Sciatic nerve (tissue), 2 donors: ENCODE measurements around the gene RPL3. TPM values are rescaled to one million over a fixed set of nuclear protein-coding genes. Genes with fewer than 3 reads are reported as not detected.

Source experiments
- ATAC-seq: fragments of 200-7000 bp; cut with Tn5 transposase; one replicate; pipeline ENCODE4 v1.9.1; 2020; ENCODE audit warnings: mild to moderate bottlenecking, moderate library complexity
- DNase-seq: peaks from one replicate; pipeline ENCODE4 v3.0.0-alpha.2; 2020; ENCODE audit warnings: low spot score
- intact Hi-C: fragments of 100-400 bp; cut with DNase I; formaldehyde crosslinking; loops from one replicate; pipeline ENCODE4 v1.14.2; 2022
- total RNA-seq: library from RNA; stranded (reverse); fragmentation: NEBNext Ultra II Directional; extraction: Animal tissue kit (Norgen Biotek cat#: 25700); gene quantifications from one replicate; pipeline ENCODE4 v1.2.1, GENCODE V29; 2021
- donor health status: DM: no; HTN: no; CAD: no.
- donor health status: DM: no; HTN: no; CAD: no.

RPL3 gene
- total RNA-seq, 1 donor from 2014 or later, result 1,341 TPM

- DNase-seq (no peak), ATAC-seq (no peak)
- intact Hi-C loops, result no loop called here
Observed at GRCh38 chr22:39291523-39291922, 27.9 kb downstream of the RPL3 start.

DNA sequence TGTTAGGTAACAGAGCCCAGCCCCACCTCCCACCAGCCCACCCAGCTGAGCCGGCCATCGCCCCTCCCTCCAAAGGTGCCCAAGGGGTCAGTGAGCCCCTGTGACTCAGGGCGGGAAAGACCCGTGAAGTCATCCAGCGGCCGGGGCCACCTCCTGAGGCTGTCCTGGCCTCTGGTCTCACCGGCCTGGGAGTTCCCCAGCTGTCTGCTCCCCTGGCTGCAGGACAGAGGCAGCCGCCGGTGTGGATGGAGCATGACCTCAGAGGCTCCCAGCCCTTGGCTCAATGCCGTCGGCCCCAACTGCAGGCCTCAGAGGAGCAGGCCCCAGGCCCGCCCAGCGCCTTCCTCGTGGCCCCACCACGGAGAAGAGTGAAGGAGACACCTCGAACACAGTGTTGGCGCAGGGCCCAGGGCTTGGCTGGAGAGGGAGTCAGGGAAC is 28.7 kb downstream of the RPL3 start:
- intact Hi-C loops, result no loop called here
- ATAC-seq (peak; percentile 76), DNase-seq (peak; percentile 86)

- intact Hi-C loops, result no loop called here
- no peak for ATAC-seq
Observed at GRCh38 chr22:39289975-39290720, 29.3 kb downstream of the RPL3 start.

DNA sequence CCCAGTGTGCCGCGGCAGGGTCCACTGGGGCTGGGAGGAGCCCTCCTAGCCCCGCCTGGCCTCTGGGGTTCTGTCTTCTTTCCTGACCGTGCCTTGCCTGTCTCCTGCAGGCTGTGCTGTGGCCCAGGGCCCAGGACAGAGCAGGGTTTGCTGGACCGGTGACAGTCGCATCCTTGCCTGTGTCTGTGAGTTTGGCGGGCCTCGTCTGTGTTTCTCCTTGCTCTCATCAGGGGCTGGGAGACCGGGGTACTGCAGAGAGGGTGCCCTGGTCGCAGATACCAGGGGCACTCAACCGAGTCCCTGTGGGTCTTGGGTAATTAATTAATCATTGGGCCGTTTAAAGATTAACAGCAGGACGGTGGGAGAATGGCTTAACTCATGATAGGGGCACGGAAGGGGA is 29.9 kb downstream of the RPL3 start:
- no peak for DNase-seq
- ATAC-seq, result no peak
- intact Hi-C loops, result no loop called here

More at GRCh38 chr22:39289975-39290720, 29.3 kb downstream of the RPL3 start:
- no peak for DNase-seq

- intact Hi-C loops, result no loop called here
- no peak for ATAC-seq
- DNase-seq, result no peak
Observed at GRCh38 chr22:39288135-39288898, 31.1 kb downstream of the RPL3 start.

GRCh38 chr22:39287076-39287725 is 32.2 kb downstream of the RPL3 start:
- ATAC-seq (no peak), DNase-seq (no peak)
- intact Hi-C loops, result no loop called here

- no peak for ATAC-seq
- intact Hi-C loops, result no loop called here
- DNase-seq, result no peak
Observed at GRCh38 chr22:39284983-39285382, 34.4 kb downstream of the RPL3 start.

DNA sequence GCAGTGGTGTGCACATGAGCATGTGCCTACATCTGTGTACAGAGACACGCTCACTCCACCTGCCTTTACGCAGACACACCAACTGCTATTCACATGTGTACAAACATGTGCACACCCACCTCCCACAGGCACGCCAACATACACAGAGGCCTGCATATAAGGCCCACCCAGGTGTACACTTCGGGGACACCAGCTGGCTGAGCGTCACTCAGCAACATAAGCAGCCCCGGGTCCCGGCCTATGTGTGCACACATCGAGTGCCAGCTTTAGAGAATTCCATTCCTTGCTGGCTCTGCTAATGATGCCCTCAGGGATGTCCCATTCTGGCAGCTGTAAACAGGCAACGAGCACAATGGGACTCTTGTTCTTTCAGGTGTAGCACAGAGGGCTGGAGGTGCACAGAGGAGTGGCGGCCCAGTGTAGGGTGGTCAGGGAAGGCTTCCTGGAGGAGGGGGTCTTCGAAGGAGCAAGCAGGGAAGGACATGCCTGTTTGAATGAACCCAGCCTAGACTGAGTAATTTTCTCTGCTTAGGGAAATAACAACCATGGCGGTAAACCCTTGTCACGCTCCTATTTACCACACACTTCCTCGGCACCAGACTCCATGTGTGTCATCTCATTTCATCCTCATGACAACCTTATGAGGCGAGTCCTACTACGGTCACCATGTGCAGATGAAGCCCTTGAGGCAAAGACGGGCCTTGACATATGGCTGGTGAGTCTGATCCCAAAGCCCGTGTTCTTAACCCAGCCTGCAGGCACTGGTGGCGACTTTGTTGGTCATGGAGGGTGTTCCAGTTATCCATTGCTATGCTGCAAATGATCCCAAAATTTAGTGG is 35.1 kb downstream of the RPL3 start:
- DNase-seq (no peak), ATAC-seq (no peak)
- intact Hi-C loops, result no loop called here

DNA sequence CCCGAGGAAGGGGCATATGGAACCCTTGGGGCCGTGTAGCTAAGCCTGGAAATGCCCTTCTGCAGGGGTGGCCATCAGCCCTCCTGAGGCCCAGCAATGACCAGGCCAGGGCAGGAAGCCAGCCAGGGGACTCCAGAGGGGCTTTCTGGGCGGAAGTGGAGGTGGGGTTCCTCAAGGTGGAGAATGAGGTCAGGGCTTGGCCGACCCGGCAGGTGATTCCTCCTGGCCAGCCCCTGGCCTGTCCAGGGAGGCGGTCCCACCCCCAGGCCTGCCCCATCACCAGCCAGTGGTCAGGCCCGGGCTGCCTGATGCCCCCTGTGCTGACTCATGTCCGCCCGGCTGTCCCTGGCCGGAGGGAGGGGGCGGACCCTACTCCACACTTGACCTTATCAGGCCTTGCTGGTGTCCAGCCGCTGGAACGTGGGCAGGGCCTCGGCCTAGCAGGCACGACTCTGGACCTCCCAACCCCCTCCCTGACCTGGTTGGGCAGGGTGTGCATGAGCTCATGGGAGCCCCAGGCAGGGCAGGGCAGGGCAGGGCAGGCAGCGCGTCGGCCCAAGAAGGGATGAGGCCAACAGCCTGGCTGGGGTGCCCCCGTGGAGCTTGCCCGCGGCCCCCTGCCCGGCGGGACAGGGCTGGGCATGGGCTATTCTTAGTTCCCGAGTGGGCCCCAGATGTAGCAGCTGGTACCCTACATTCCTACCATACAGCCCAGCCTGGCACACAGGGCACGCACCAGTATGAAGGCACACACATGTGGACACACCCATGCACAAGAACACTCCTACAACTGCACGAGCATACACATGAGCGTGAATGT is 35.9 kb downstream of the RPL3 start:
- ATAC-seq, result peak; percentile 71
- DNase-seq, result peak; percentile 79
- intact Hi-C loops, result no loop called here

- intact Hi-C loops, result no loop called here
- DNase-seq (no peak), ATAC-seq (peak; percentile 62)
Observed at GRCh38 chr22:39282645-39283321, 36.6 kb downstream of the RPL3 start.

DNA sequence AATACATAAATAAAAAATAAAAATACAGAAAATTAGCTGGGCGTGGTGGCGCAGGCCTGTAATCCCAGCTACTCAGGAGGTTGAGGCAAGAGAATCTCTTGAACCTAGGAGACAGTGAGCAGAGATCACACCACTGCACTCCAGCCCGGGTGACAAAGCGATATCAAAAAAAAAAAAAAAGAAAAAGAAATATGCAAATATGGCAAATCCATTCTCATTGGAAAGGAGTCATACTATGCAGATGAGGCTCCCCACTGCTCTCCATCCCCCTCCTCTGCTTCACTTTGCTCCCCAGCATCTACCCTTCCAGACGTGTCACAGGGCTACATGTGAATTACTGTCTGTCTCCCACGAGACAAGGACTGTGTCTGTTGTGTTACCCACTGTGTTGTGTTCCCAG is 38.3 kb downstream of the RPL3 start:
- intact Hi-C loops, result no loop called here
- ATAC-seq (no peak), DNase-seq (no peak)

DNA sequence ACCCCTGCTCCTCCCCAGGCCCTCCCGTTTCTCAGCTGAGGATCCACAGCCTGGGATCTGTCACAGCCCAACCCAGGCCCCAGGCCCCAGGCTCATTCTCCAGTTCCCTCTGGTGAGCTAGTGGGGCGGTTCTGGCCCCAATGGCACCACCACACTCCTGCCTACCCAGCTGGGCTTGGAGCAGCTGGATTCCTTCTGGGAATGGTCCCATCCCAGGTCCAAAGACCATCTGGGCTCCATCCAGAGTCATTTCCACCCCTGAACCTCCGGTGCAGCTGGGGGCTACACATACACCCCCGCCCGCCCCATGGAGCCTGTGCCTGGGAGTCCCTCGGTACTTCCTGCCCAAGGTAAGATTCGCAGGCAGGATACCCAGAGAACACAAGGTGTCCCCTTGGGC is 39.2 kb downstream of the RPL3 start:
- intact Hi-C loops, result no loop called here
- ATAC-seq (no peak), DNase-seq (no peak)

GRCh38 chr22:39279170-39279850 is 40.1 kb downstream of the RPL3 start:
- DNase-seq (no peak), ATAC-seq (no peak)
- intact Hi-C loops, result no loop called here

GRCh38 chr22:39278040-39278439 is 41.4 kb downstream of the RPL3 start:
- no peak for ATAC-seq
- intact Hi-C loops, result no loop called here
- DNase-seq, result no peak

- intact Hi-C loops, result no loop called here
- no peak for ATAC-seq
- DNase-seq, result no peak
Observed at GRCh38 chr22:39277142-39277607, 42.2 kb downstream of the RPL3 start.

DNA sequence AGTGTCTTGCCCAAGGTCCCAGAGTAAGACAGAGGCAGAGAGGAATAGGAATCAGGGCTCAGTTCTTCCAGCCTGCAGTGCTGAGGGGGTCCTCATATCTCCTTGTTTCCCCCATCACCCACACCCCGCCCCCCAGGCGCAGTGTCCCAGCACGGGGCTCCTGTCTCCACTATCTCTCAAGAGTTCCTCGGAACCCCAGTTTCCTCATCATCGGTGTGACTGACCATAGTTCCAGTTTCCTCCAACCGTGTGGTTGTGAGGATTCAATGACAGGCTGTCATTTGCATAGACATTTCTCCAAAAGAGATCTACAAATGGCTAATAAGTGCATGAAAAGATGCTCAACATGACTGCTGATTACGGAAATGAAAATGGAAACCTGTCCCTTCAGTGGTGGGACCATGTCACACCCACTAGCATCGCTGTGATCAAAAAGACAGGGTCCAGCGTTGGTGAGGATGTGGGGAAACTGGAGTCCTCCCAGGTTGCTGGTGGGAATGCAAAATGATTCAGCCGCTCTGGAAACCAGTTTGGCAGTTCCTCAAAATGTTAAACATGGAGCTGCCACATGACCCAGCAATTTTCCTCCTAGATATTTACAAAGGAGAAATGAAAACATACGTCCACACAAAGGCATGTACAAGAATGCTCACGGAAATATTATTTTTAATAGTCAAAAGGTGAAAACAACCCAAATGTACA is 42.8 kb downstream of the RPL3 start:
- no peak for DNase-seq
- intact Hi-C loops, result no loop called here
- ATAC-seq, result no peak
